ENCODE results near the gene SUPT7L. TPM values are rescaled to one million over a fixed set of nuclear protein-coding genes. Genes with fewer than 3 reads are reported as not detected.

The SUPT7L gene
- 15.5 and 23.7 TPM in 2 replicates for total RNA-seq

GRCh38 chr2:27663285-27664153 lies at the start of gene SUPT7L, which contains the start of gene SLC4A1AP:
Gene SUPT7L (minus strand): TSS chr2:27663614. CDS start chr2:27662192, 1,422 bp downstream.
Gene SLC4A1AP (plus strand): TSS chr2:27663889. CDS start chr2:27663915, 26 bp downstream.

GRCh38 chr2:27628767-27629709 lies 34.4 kb downstream of the SUPT7L start, which contains the start of the genes CCDC121 and GPN1:
Gene CCDC121 (minus strand): TSS chr2:27629012. CDS start chr2:27627799, 1,213 bp downstream.
Gene GPN1 (plus strand): TSS chr2:27629050. CDS start chr2:27629059, 9 bp downstream.

Other genes with a start within 250 kb of the SUPT7L start
- 81.2 and 88.4 TPM in 2 replicates for gene NRBP1, start 235.0 kb downstream of the SUPT7L start, total RNA-seq
- gene KRTCAP3, start 221.2 kb downstream of the SUPT7L start, total RNA-seq, result 0.49 and 8.9 TPM in 2 replicates
- gene IFT172, start 173.9 kb downstream of the SUPT7L start, total RNA-seq, result 14.7 and 19.4 TPM in 2 replicates
- gene FNDC4, start 168.4 kb downstream of the SUPT7L start, total RNA-seq, result 18.6 and 35.9 TPM in 2 replicates
- 1.1 TPM in 1 of 2 replicates, not detected in the other for gene GCKR, start 166.8 kb downstream of the SUPT7L start, total RNA-seq
- gene ZNF512, start 80.6 kb downstream of the SUPT7L start, total RNA-seq, result 13.0 and 20.8 TPM in 2 replicates
- gene CCDC121, start 34.6 kb downstream of the SUPT7L start, total RNA-seq, result 1.3 and 1.9 TPM in 2 replicates
- 45.6 and 58.8 TPM in 2 replicates for gene GPN1, start 34.6 kb downstream of the SUPT7L start, total RNA-seq
- gene SLC4A1AP, start 275 bp upstream of the SUPT7L start, total RNA-seq, result 15.5 and 20.5 TPM in 2 replicates
- gene MRPL33, start 108.1 kb upstream of the SUPT7L start, total RNA-seq, result 80.2 and 83.1 TPM in 2 replicates
- gene RBKS, start 226.8 kb upstream of the SUPT7L start, total RNA-seq, result 3.4 and 4.4 TPM in 2 replicates
- gene BABAM2, start 227.1 kb upstream of the SUPT7L start, total RNA-seq, result 32.3 and 54.4 TPM in 2 replicates